ENCODE measurements around the gene LRRFIP2.

LRRFIP2 gene

GRCh38 chr3:37141676-37142075 is 32.7 kb downstream of the LRRFIP2 start:
- H3K9me3 ChIP-seq (ENCODE audit: low read length) = no peaks in the 10 kb centered on the region
- H3K27ac ChIP-seq (ENCODE audit: low read depth, low read length) = no peak overlapping the region
- no peaks in the 10 kb centered on the region for H3K4me1 ChIP-seq (ENCODE audit: insufficient read depth, low read length)
- H3K36me3 ChIP-seq (ENCODE audit: insufficient read depth, low read length) = no peaks in the 10 kb centered on the region
- H3K9ac ChIP-seq (ENCODE audit: low read length) = no peak overlapping the region
- no peaks in the 10 kb centered on the region for H3K27me3 ChIP-seq (ENCODE audit: control insufficient read depth in 1 of 2, insufficient read depth in 2 of 2, low read length in 2 of 2)
- H3K4me3 ChIP-seq (ENCODE audit: low read depth in 1 of 2, low read length in 2 of 2) = no peak overlapping the region

GRCh38 chr3:37140899-37141541 is 33.4 kb downstream of the LRRFIP2 start:
- H3K4me3 ChIP-seq (ENCODE audit: low read depth in 1 of 2, low read length in 2 of 2) = no peak overlapping the region
- H3K9ac ChIP-seq (ENCODE audit: low read length) = no peak overlapping the region
- H3K4me1 ChIP-seq (ENCODE audit: insufficient read depth, low read length) = no peaks in the 10 kb centered on the region
- H3K9me3 ChIP-seq (ENCODE audit: low read length) = no peaks in the 10 kb centered on the region
- H3K36me3 ChIP-seq (ENCODE audit: insufficient read depth, low read length) = no peaks in the 10 kb centered on the region
- no peak overlapping the region for H3K27ac ChIP-seq (ENCODE audit: low read depth, low read length)
- no peaks in the 10 kb centered on the region for H3K27me3 ChIP-seq (ENCODE audit: control insufficient read depth in 1 of 2, insufficient read depth in 2 of 2, low read length in 2 of 2)

- Histone ChIP-seq H3K27me3 (ENCODE audit: control insufficient read depth in 1 of 2, insufficient read depth in 2 of 2, low read length in 2 of 2) (no peaks in the 10 kb centered on the region), H3K4me3 (ENCODE audit: low read depth in 1 of 2, low read length in 2 of 2) (no peak overlapping the region), H3K36me3 (ENCODE audit: insufficient read depth, low read length) (no peaks in the 10 kb centered on the region), H3K9me3 (ENCODE audit: low read length) (no peaks in the 10 kb centered on the region), H3K4me1 (ENCODE audit: insufficient read depth, low read length) (no peaks in the 10 kb centered on the region), H3K9ac (ENCODE audit: low read length) (no peak overlapping the region), H3K27ac (ENCODE audit: low read depth, low read length) (no peak overlapping the region)
These were observed 34.8 kb downstream of the LRRFIP2 start for GRCh38 chr3:37139567-37140052.

GRCh38 chr3:37138816-37139215 is 35.6 kb downstream of the LRRFIP2 start:
- no peaks in the 10 kb centered on the region for H3K9me3 ChIP-seq (ENCODE audit: low read length)
- H3K27ac ChIP-seq (ENCODE audit: low read depth, low read length) = no peak overlapping the region
- no peak overlapping the region for H3K9ac ChIP-seq (ENCODE audit: low read length)
- H3K36me3 ChIP-seq (ENCODE audit: insufficient read depth, low read length) = no peaks in the 10 kb centered on the region
- no peaks in the 10 kb centered on the region for H3K4me1 ChIP-seq (ENCODE audit: insufficient read depth, low read length)
- H3K4me3 ChIP-seq (ENCODE audit: low read depth in 1 of 2, low read length in 2 of 2) = no peak overlapping the region
- no peaks in the 10 kb centered on the region for H3K27me3 ChIP-seq (ENCODE audit: control insufficient read depth in 1 of 2, insufficient read depth in 2 of 2, low read length in 2 of 2)

- no peak overlapping the region for H3K4me3 ChIP-seq (ENCODE audit: low read depth in 1 of 2, low read length in 2 of 2)
- H3K4me1 ChIP-seq (ENCODE audit: insufficient read depth, low read length) = no peaks in the 10 kb centered on the region
These were observed 36.9 kb downstream of the LRRFIP2 start for GRCh38 chr3:37137516-37137915.

GRCh38 chr3:37136067-37136466 is 38.3 kb downstream of the LRRFIP2 start:
- no peaks in the 10 kb centered on the region for H3K36me3 ChIP-seq (ENCODE audit: insufficient read depth, low read length)
- H3K4me3 ChIP-seq (ENCODE audit: low read depth in 1 of 2, low read length in 2 of 2) = no peak overlapping the region
- no peaks in the 10 kb centered on the region for H3K27me3 ChIP-seq (ENCODE audit: control insufficient read depth in 1 of 2, insufficient read depth in 2 of 2, low read length in 2 of 2)
- no peak overlapping the region for H3K9ac ChIP-seq (ENCODE audit: low read length)
- H3K4me1 ChIP-seq (ENCODE audit: insufficient read depth, low read length) = no peaks in the 10 kb centered on the region
- H3K9me3 ChIP-seq (ENCODE audit: low read length) = no peaks in the 10 kb centered on the region
- H3K27ac ChIP-seq (ENCODE audit: low read depth, low read length) = no peak overlapping the region

More at GRCh38 chr3:37137516-37137915, 36.9 kb downstream of the LRRFIP2 start:
- Histone ChIP-seq H3K27me3 (ENCODE audit: control insufficient read depth in 1 of 2, insufficient read depth in 2 of 2, low read length in 2 of 2) (no peaks in the 10 kb centered on the region), H3K9me3 (ENCODE audit: low read length) (no peaks in the 10 kb centered on the region), H3K9ac (ENCODE audit: low read length) (no peak overlapping the region), H3K27ac (ENCODE audit: low read depth, low read length) (no peak overlapping the region), H3K36me3 (ENCODE audit: insufficient read depth, low read length) (no peaks in the 10 kb centered on the region)

- H3K9ac ChIP-seq (ENCODE audit: low read length) = no peak overlapping the region
- H3K27me3 ChIP-seq (ENCODE audit: control insufficient read depth in 1 of 2, insufficient read depth in 2 of 2, low read length in 2 of 2) = no peaks in the 10 kb centered on the region
- no peaks in the 10 kb centered on the region for H3K36me3 ChIP-seq (ENCODE audit: insufficient read depth, low read length)
- H3K9me3 ChIP-seq (ENCODE audit: low read length) = no peaks in the 10 kb centered on the region
- H3K27ac ChIP-seq (ENCODE audit: low read depth, low read length) = no peak overlapping the region
- no peaks in the 10 kb centered on the region for H3K4me1 ChIP-seq (ENCODE audit: insufficient read depth, low read length)
- no peak overlapping the region for H3K4me3 ChIP-seq (ENCODE audit: low read depth in 1 of 2, low read length in 2 of 2)
These were observed 38.8 kb downstream of the LRRFIP2 start for GRCh38 chr3:37135561-37135960.

- Histone ChIP-seq H3K4me1 (ENCODE audit: insufficient read depth, low read length) (no peaks in the 10 kb centered on the region), H3K27ac (ENCODE audit: low read depth, low read length) (no peak overlapping the region), H3K4me3 (ENCODE audit: low read depth in 1 of 2, low read length in 2 of 2) (no peak overlapping the region), H3K9ac (ENCODE audit: low read length) (no peak overlapping the region), H3K27me3 (ENCODE audit: control insufficient read depth in 1 of 2, insufficient read depth in 2 of 2, low read length in 2 of 2) (no peaks in the 10 kb centered on the region), H3K36me3 (ENCODE audit: insufficient read depth, low read length) (no peaks in the 10 kb centered on the region), H3K9me3 (ENCODE audit: low read length) (no peaks in the 10 kb centered on the region)
These were observed 42.0 kb downstream of the LRRFIP2 start for GRCh38 chr3:37132334-37132733.

- Histone ChIP-seq H3K4me1 (ENCODE audit: insufficient read depth, low read length) (no peaks in the 10 kb centered on the region), H3K9ac (ENCODE audit: low read length) (no peak overlapping the region), H3K36me3 (ENCODE audit: insufficient read depth, low read length) (no peaks in the 10 kb centered on the region), H3K9me3 (ENCODE audit: low read length) (no peaks in the 10 kb centered on the region), H3K27me3 (ENCODE audit: control insufficient read depth in 1 of 2, insufficient read depth in 2 of 2, low read length in 2 of 2) (no peaks in the 10 kb centered on the region), H3K4me3 (ENCODE audit: low read depth in 1 of 2, low read length in 2 of 2) (no peak overlapping the region), H3K27ac (ENCODE audit: low read depth, low read length) (no peak overlapping the region)
These were observed 42.6 kb downstream of the LRRFIP2 start for GRCh38 chr3:37131860-37132144.

GRCh38 chr3:37130984-37131859 is 43.2 kb downstream of the LRRFIP2 start:
- no peaks in the 10 kb centered on the region for H3K27me3 ChIP-seq (ENCODE audit: control insufficient read depth in 1 of 2, insufficient read depth in 2 of 2, low read length in 2 of 2)
- no peaks in the 10 kb centered on the region for H3K9me3 ChIP-seq (ENCODE audit: low read length)
- no peaks in the 10 kb centered on the region for H3K36me3 ChIP-seq (ENCODE audit: insufficient read depth, low read length)
- H3K27ac ChIP-seq (ENCODE audit: low read depth, low read length) = no peak overlapping the region
- H3K4me1 ChIP-seq (ENCODE audit: insufficient read depth, low read length) = no peaks in the 10 kb centered on the region
- no peak overlapping the region for H3K4me3 ChIP-seq (ENCODE audit: low read depth in 1 of 2, low read length in 2 of 2)
- H3K9ac ChIP-seq (ENCODE audit: low read length) = no peak overlapping the region

GRCh38 chr3:37130448-37130847 is 43.9 kb downstream of the LRRFIP2 start:
- Histone ChIP-seq H3K9ac (ENCODE audit: low read length) (no peak overlapping the region), H3K27me3 (ENCODE audit: control insufficient read depth in 1 of 2, insufficient read depth in 2 of 2, low read length in 2 of 2) (no peaks in the 10 kb centered on the region), H3K4me3 (ENCODE audit: low read depth in 1 of 2, low read length in 2 of 2) (no peak overlapping the region), H3K9me3 (ENCODE audit: low read length) (no peaks in the 10 kb centered on the region), H3K27ac (ENCODE audit: low read depth, low read length) (no peak overlapping the region), H3K4me1 (ENCODE audit: insufficient read depth, low read length) (peaks cover 3% of the 10 kb centered on the region), H3K36me3 (ENCODE audit: insufficient read depth, low read length) (no peaks in the 10 kb centered on the region)

GRCh38 chr3:37129871-37130270 is 44.5 kb downstream of the LRRFIP2 start:
- H3K27ac ChIP-seq (ENCODE audit: low read depth, low read length) = no peak overlapping the region

More at GRCh38 chr3:37129871-37130270, 44.5 kb downstream of the LRRFIP2 start:
- peaks cover 7% of the 10 kb centered on the region for H3K4me1 ChIP-seq (ENCODE audit: insufficient read depth, low read length)
- H3K36me3 ChIP-seq (ENCODE audit: insufficient read depth, low read length) = no peaks in the 10 kb centered on the region
- H3K9me3 ChIP-seq (ENCODE audit: low read length) = no peaks in the 10 kb centered on the region
- H3K27me3 ChIP-seq (ENCODE audit: control insufficient read depth in 1 of 2, insufficient read depth in 2 of 2, low read length in 2 of 2) = no peaks in the 10 kb centered on the region
- H3K4me3 ChIP-seq (ENCODE audit: low read depth in 1 of 2, low read length in 2 of 2) = no peak overlapping the region
- no peak overlapping the region for H3K9ac ChIP-seq (ENCODE audit: low read length)

All from muscle layer of colon (tissue), 2 donors.